Measurements from ENCODE around the gene CTSO. TPM values are rescaled to one million over a fixed set of nuclear protein-coding genes. Genes with fewer than 3 reads are reported as not detected.

Gene CTSO
- total and polyA plus RNA-seq, 2 donors from 2014 or later = 22.9 to 40.3 TPM

GRCh38 chr4:155974476-155974749 is 20.7 kb upstream of the CTSO start:
- H3K4me3 ChIP-seq (ENCODE audit: low read length in 3 of 3) = no peak overlapping the region
- intact Hi-C loops (cut with DNase I) = no loop called here
- no peaks in the 10 kb centered on the region for H3K27me3 ChIP-seq (ENCODE audit: control insufficient read depth, insufficient read depth, low read length)
- no peak overlapping the region for H3K9ac ChIP-seq (ENCODE audit: low read length in 3 of 3)
- DNase-seq = no peak
- TF ChIP-seq CTCF (IDR thresholded peaks at IDR 0.05; ENCODE audit: borderline replicate concordance, extremely low read depth, insufficient read depth) = no peak
- no peaks in the 10 kb centered on the region for H3K36me3 ChIP-seq (ENCODE audit: control insufficient read depth in 2 of 3, insufficient read depth in 3 of 3, low read length in 3 of 3)
- H3K9me3 ChIP-seq (ENCODE audit: control insufficient read depth in 2 of 3, insufficient read depth in 1 of 3, low read length in 3 of 3) = no peaks in the 10 kb centered on the region
- H3K27ac ChIP-seq (ENCODE audit: low read depth in 2 of 2, low read length in 2 of 2) = no peak overlapping the region
- no peaks in the 10 kb centered on the region for H3K4me1 ChIP-seq (ENCODE audit: control insufficient read depth in 2 of 3, insufficient read depth in 2 of 3, low read depth in 1 of 3, low read length in 3 of 3)
- no peak for FAIRE-seq

GRCh38 chr4:155973639-155974475 is 20.2 kb upstream of the CTSO start:
- Histone ChIP-seq H3K9me3 (ENCODE audit: control insufficient read depth in 2 of 3, insufficient read depth in 1 of 3, low read length in 3 of 3) (no peaks in the 10 kb centered on the region), H3K4me1 (ENCODE audit: control insufficient read depth in 2 of 3, insufficient read depth in 2 of 3, low read depth in 1 of 3, low read length in 3 of 3) (no peaks in the 10 kb centered on the region), H3K27me3 (ENCODE audit: control insufficient read depth, insufficient read depth, low read length) (no peaks in the 10 kb centered on the region), H3K36me3 (ENCODE audit: control insufficient read depth in 2 of 3, insufficient read depth in 3 of 3, low read length in 3 of 3) (no peaks in the 10 kb centered on the region), H3K9ac (ENCODE audit: low read length in 3 of 3) (no peak overlapping the region), H3K4me3 (ENCODE audit: low read length in 3 of 3) (no peak overlapping the region), H3K27ac (ENCODE audit: low read depth in 2 of 2, low read length in 2 of 2) (no peak overlapping the region)
- intact Hi-C loops (cut with DNase I) = no loop called here
- TF ChIP-seq CTCF (IDR thresholded peaks at IDR 0.05; ENCODE audit: borderline replicate concordance, extremely low read depth, insufficient read depth) = no peak
- FAIRE-seq = no peak
- DNase-seq = no peak

DNA sequence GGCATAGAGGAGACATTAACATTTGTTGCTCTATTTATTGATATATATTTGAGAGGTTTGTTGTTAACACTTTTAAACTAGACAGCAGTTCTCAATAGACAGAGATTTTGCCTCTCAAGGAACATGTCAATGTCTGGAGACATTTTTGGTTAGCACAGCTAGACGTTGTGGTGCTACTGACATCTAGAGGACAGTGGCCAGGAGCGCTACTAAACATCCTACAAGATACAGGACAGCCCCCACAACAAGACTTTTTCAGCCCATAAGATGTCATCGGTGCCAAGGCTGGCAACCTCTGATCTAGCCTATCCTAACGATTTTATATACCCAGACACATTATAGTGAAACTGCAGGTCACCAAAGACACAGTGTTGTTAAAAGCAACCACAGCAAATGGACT is 18.4 kb upstream of the CTSO start:
- intact Hi-C loops (cut with DNase I) = no loop called here
- H3K9ac ChIP-seq (ENCODE audit: low read length in 3 of 3) = no peak overlapping the region
- peak in 1 of 5 donors; percentile 32 for DNase-seq
- H3K4me3 ChIP-seq (ENCODE audit: low read length in 3 of 3) = no peak overlapping the region
- no peaks in the 10 kb centered on the region for H3K27me3 ChIP-seq (ENCODE audit: control insufficient read depth, insufficient read depth, low read length)
- H3K27ac ChIP-seq (ENCODE audit: low read depth in 2 of 2, low read length in 2 of 2) = no peak overlapping the region
- FAIRE-seq = no peak
- H3K4me1 ChIP-seq (ENCODE audit: control insufficient read depth in 2 of 3, insufficient read depth in 2 of 3, low read depth in 1 of 3, low read length in 3 of 3) = no peaks in the 10 kb centered on the region
- H3K36me3 ChIP-seq (ENCODE audit: control insufficient read depth in 2 of 3, insufficient read depth in 3 of 3, low read length in 3 of 3) = no peaks in the 10 kb centered on the region
- no peaks in the 10 kb centered on the region for H3K9me3 ChIP-seq (ENCODE audit: control insufficient read depth in 2 of 3, insufficient read depth in 1 of 3, low read length in 3 of 3)
- peak; percentile 16 for TF ChIP-seq CTCF (IDR thresholded peaks at IDR 0.05; ENCODE audit: borderline replicate concordance, extremely low read depth, insufficient read depth)

All from kidney (tissue), 14 donors.